Measurements from ENCODE around the gene TMEM258. TPM values are rescaled to one million over a fixed set of nuclear protein-coding genes. Genes with fewer than 3 reads are reported as not detected.

Gene TMEM258
- total and polyA plus RNA-seq, 2 donors (not counting 3 experiments of a cell fraction or from before 2014, with no cell fraction given) = 140 to 534 TPM

DNA sequence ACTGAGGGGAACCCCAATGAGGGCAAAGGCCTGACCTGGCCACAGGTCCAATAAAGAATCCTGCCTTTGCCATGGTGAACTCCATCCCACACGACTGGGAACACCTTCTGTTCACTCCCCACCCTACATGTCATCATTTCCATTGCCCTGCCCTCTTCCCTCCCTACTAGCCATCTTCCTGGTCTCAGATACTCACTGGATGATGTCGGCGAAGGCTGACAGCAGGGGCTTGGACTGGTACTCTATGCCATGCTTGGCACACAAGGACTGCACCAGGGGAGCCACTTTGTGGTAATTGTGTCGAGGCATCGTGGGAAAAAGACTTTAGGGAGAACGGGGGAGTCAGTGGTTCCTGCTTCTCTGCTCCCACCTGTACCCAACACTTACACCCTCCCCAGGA, 10.2 kb upstream of the TMEM258 start:
- no peak overlapping the region for H3K4me3 ChIP-seq (replicated peaks in 1 of 3; ENCODE audit: insufficient read depth in 1 of 3, low read depth in 1 of 3, low read length in 3 of 3)
- H3K9ac ChIP-seq (replicated peaks; ENCODE audit: extremely low read depth, insufficient read depth, low read length) = no peak overlapping the region
- peaks cover 10 to 22% of the 10 kb centered on the region in 2 experiments for H3K36me3 ChIP-seq (ENCODE audit: control insufficient read depth in 2 of 2, extremely low read depth in 1 of 2, insufficient read depth in 2 of 2, low read length in 2 of 2)
- no peak overlapping the region for H2AFZ ChIP-seq (ENCODE audit: low read depth, low read length)
- no peak for TF ChIP-seq POLR2AphosphoS5 (IDR thresholded peaks at IDR 0.05; ENCODE audit: insufficient read depth, low read depth, low read length)
- no peak for TF ChIP-seq EZH2 (IDR thresholded peaks at IDR 0.05; ENCODE audit: borderline replicate concordance, low read depth, low read length, severe bottlenecking)
- no peak for TF ChIP-seq FOS (IDR thresholded peaks at IDR 0.05; ENCODE audit: borderline replicate concordance, insufficient read depth, low read length)
- no peak for DNase-seq (ENCODE audit: low read depth, low spot score)
- no peak for FAIRE-seq
- dilution Hi-C loops (cut with MboI; ENCODE audit: extremely low pct_ligation_motif_present, low sequenced_read_pairs) (no loop called here), intact Hi-C loops (cut with micrococcal nuclease) (no loop called here)
- H3K4me1 ChIP-seq (ENCODE audit: control insufficient read depth, extremely low read depth, insufficient read depth, low read length) = peaks cover 15% of the 10 kb centered on the region
- no peak overlapping the region for H3K27ac ChIP-seq (ENCODE audit: insufficient read depth, low read depth, low read length)
- no peak overlapping the region for H3K4me2 ChIP-seq (ENCODE audit: insufficient read depth, low read length)
- CTCF ChIA-PET = interaction anchor here (1.2 to 1.8 kb wide), 5 partner anchors 9 to 305 kb away, joined by 3 to 7 read pairs (median 4); partner anchors contain the start of gene FADS2
- H3K79me2 ChIP-seq (ENCODE audit: control insufficient read depth, insufficient read depth, low read length) = peaks cover 11% of the 10 kb centered on the region
- no peaks in the 10 kb centered on the region for H3K9me3 ChIP-seq (replicated peaks; ENCODE audit: control insufficient read depth, insufficient read depth, low read length)
- POLR2A ChIA-PET = no interaction called here
- H3K27me3 ChIP-seq (ENCODE audit: control insufficient read depth in 2 of 2, insufficient read depth in 2 of 2, low read length in 2 of 2) = no peaks in the 10 kb centered on the region
- H4K20me1 ChIP-seq (replicated peaks; ENCODE audit: control insufficient read depth, extremely low read depth, insufficient read depth, low read length) = no peaks in the 10 kb centered on the region
- BruUV-seq (replicated peaks) = no TSS peak
- no peaks in the 10 kb centered on the region for H3K9me1 ChIP-seq (replicated peaks; ENCODE audit: control insufficient read depth, extremely low read depth, insufficient read depth, low read length)

DNA sequence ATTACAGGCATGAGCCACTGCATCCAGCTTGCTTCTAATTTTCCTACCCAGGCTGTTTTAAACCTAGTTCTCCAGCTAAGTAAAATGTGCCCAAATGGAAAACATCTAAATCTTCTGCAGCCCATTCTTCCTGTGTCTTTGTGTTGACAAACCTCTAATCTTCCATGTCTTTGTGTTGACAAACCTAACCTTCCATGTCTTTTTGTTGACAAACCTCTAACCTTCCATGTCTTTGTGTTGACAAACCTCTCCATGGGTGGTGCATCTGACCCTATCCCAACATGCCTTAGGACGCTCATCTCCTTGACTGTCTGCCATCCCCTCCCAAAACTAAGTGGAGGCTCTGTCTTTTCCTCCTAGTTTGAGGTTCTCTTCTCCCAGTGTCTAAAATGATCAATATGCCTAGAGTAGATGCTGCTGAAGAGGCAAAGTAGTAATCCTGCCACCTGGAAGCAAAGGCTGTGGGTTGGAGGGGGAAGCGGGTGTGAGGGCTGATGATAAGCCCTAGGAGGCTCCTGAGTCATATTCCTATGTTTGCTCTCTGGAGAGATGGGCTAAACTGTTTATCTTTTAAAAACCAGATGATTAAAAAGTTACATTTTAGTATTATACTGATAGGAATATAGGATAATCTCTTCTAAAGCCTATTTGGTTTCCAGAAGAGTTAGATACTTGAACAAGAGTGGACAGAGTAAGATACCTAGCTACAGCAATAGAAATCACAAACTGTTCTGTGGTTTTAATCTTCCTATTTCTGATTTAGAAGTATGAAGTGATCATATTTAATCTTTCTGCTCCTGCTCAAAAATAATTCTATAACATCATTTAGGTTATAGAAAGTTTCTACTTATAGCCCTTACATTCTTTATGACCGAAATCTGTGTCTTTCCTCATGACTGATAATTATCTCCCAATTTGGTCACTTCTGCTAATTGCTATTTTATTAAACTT, 8.2 kb upstream of the TMEM258 start:
- no peaks in the 10 kb centered on the region for H3K9me3 ChIP-seq (replicated peaks; ENCODE audit: control insufficient read depth, insufficient read depth, low read length)
- dilution Hi-C loops (cut with MboI; ENCODE audit: extremely low pct_ligation_motif_present, low sequenced_read_pairs) (no loop called here), intact Hi-C loops (cut with micrococcal nuclease) (no loop called here)
- peaks cover 25% of the 10 kb centered on the region for H3K79me2 ChIP-seq (ENCODE audit: control insufficient read depth, insufficient read depth, low read length)
- H3K27ac ChIP-seq (ENCODE audit: insufficient read depth, low read depth, low read length) = no peak overlapping the region
- peaks cover 8 to 24% of the 10 kb centered on the region in 2 experiments for H3K36me3 ChIP-seq (ENCODE audit: control insufficient read depth in 2 of 2, extremely low read depth in 1 of 2, insufficient read depth in 2 of 2, low read length in 2 of 2)
- no peaks in the 10 kb centered on the region for H3K27me3 ChIP-seq (ENCODE audit: control insufficient read depth in 2 of 2, insufficient read depth in 2 of 2, low read length in 2 of 2)
- peaks cover 18% of the 10 kb centered on the region for H3K4me1 ChIP-seq (ENCODE audit: control insufficient read depth, extremely low read depth, insufficient read depth, low read length)
- FAIRE-seq (no peak), DNase-seq (ENCODE audit: low read depth, low spot score) (no peak)
- no peaks in the 10 kb centered on the region for H4K20me1 ChIP-seq (replicated peaks; ENCODE audit: control insufficient read depth, extremely low read depth, insufficient read depth, low read length)
- no TSS peak for BruUV-seq (replicated peaks)
- TF ChIP-seq MYC (IDR thresholded peaks at IDR 0.05; ENCODE audit: low read depth, low read length) = no peak
- TF ChIP-seq GATA2 (IDR thresholded peaks at IDR 0.05; ENCODE audit: insufficient read depth, insufficient read length, low read depth, low read length) = no peak
- TF ChIP-seq FOS (IDR thresholded peaks at IDR 0.05; ENCODE audit: borderline replicate concordance, insufficient read depth, low read length) = no peak
- no peak for TF ChIP-seq JUN (IDR thresholded peaks at IDR 0.05; ENCODE audit: borderline replicate concordance, insufficient read depth, insufficient read length, low read depth)
- no peak for TF ChIP-seq EZH2 (IDR thresholded peaks at IDR 0.05; ENCODE audit: borderline replicate concordance, low read depth, low read length, severe bottlenecking)
- TF ChIP-seq, protein P1, sequence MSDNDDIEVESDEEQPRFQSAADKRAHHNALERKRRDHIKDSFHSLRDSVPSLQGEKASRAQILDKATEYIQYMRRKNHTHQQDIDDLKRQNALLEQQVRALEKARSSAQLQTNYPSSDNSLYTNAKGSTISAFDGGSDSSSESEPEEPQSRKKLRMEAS (IDR thresholded peaks at IDR 0.05; ENCODE audit: insufficient read depth, insufficient read length) = no peak
- TF ChIP-seq, protein P2, sequence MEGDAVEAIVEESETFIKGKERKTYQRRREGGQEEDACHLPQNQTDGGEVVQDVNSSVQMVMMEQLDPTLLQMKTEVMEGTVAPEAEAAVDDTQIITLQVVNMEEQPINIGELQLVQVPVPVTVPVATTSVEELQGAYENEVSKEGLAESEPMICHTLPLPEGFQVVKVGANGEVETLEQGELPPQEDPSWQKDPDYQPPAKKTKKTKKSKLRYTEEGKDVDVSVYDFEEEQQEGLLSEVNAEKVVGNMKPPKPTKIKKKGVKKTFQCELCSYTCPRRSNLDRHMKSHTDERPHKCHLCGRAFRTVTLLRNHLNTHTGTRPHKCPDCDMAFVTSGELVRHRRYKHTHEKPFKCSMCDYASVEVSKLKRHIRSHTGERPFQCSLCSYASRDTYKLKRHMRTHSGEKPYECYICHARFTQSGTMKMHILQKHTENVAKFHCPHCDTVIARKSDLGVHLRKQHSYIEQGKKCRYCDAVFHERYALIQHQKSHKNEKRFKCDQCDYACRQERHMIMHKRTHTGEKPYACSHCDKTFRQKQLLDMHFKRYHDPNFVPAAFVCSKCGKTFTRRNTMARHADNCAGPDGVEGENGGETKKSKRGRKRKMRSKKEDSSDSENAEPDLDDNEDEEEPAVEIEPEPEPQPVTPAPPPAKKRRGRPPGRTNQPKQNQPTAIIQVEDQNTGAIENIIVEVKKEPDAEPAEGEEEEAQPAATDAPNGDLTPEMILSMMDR (IDR thresholded peaks at IDR 0.05; ENCODE audit: extremely low read depth in 1 of 2, insufficient read depth in 1 of 2, low read depth in 1 of 2, low read length in 2 of 2) = no peak
- no peak for TF ChIP-seq POLR2A (IDR thresholded peaks at IDR 0.05; ENCODE audit: low read depth, low read length)
- no peak for TF ChIP-seq POLR2AphosphoS5 (IDR thresholded peaks at IDR 0.05; ENCODE audit: insufficient read depth, low read depth, low read length)
- no peak overlapping the region for H2AFZ ChIP-seq (ENCODE audit: low read depth, low read length)
- H3K4me3 ChIP-seq (replicated peaks in 1 of 3; ENCODE audit: insufficient read depth in 1 of 3, low read depth in 1 of 3, low read length in 3 of 3) = no peak overlapping the region
- ChIA-PET POLR2A (interaction anchor here (0.8 kb wide), 1 partner anchor 15 kb away, joined by 3 read pairs; no protein-coding TSS in a partner anchor), CTCF (interaction anchor here (1.3 to 4.3 kb wide), 8 partner anchors 13 to 307 kb away, joined by 3 to 134 read pairs (median 6); partner anchors contain the start of gene FADS2)
- no peak overlapping the region for H3K9ac ChIP-seq (replicated peaks; ENCODE audit: extremely low read depth, insufficient read depth, low read length)
- no peaks in the 10 kb centered on the region for H3K9me1 ChIP-seq (replicated peaks; ENCODE audit: control insufficient read depth, extremely low read depth, insufficient read depth, low read length)
- H3K4me2 ChIP-seq (ENCODE audit: insufficient read depth, low read length) = no peak overlapping the region
